RWPE1 (cell line): ENCODE data around the gene SCFD1.
"Not testable (repeated sequence)": the region's sequence is repeated elsewhere in the genome, so short reads cannot be mapped to it uniquely, and the experiment has no call there.

Experiments used
- CTCF ChIA-PET: fragments of 350-600 bp; sonication (Branson Sonifier 250); formaldehyde crosslinking; extraction: SDS; loops from one replicate; lab custom pipeline; 2021; lab: Yijun Ruan, JAX
- POLR2A ChIA-PET: fragments of 400-600 bp; formaldehyde crosslinking; extraction: SDS; loops from one replicate; lab custom pipeline; 2020; ENCODE audit warnings: antibody characterized with exemption; ENCODE audit not compliant: low non-redundant PET; lab: Yijun Ruan, JAX
- DNase-seq: peaks from one replicate; pipeline ENCODE4 v3.0.0; 2012; ENCODE audit warnings: low spot score
- H3K27ac ChIP-seq: fragments of 450-650 bp; 2 replicates; pipeline ENCODE4 v1.5.1; 2017
- CTCF ChIP-seq: fragments of 450-650 bp; conservative IDR thresholded peaks from 2 replicates; pipeline ENCODE4 v1.5.1; 2017; ENCODE audit warnings: low read depth, mild to moderate bottlenecking

The SCFD1 gene

GRCh38 chr14:30623412-30624131 is 1.5 kb downstream of the SCFD1 start:
- DNase-seq: no peak
- CTCF ChIA-PET: no interaction called here
- no peak overlapping the region for H3K27ac ChIP-seq
- TF ChIP-seq CTCF: no peak
- POLR2A ChIA-PET: no interaction called here

DNA sequence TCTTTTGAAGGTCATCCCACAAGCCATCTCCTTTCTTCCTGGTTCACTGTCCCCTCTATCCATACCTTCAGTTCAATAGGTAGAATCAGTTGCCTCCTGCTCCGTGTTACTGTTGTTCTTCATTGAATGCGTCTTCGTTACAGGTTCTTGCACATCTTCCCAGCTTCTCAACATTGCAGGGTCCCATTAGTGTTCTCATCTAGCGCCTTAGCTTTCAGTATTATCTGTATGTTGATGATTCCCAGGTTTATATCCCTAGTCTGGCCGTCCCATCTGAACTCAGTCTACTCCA is 2.0 kb downstream of the SCFD1 start:
- no peak for TF ChIP-seq CTCF
- no peak overlapping the region for H3K27ac ChIP-seq
- DNase-seq: no peak
- CTCF ChIA-PET: no interaction called here
- POLR2A ChIA-PET: no interaction called here

DNA sequence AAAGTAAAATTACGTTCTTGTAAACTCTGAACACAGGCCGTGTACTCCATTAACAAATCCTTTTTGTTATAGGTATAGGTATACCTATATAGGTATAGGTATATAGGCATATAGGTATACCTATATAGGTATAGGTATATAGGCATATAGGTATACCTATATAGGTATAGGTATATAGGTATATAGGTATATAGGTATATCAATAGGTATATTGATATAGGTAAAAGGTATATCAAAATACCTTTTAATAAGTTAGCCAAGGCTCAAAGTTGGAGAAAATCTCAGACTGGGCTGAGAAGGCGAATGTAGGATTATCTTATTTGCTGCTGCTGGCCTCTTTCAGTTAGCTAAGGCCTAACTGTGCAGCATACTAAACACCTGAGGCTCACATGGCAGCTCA is 3.4 kb downstream of the SCFD1 start:
- no peak for TF ChIP-seq CTCF
- DNase-seq: no peak
- ChIA-PET CTCF (no interaction called here), POLR2A (no interaction called here)
- no peak overlapping the region for H3K27ac ChIP-seq

DNA sequence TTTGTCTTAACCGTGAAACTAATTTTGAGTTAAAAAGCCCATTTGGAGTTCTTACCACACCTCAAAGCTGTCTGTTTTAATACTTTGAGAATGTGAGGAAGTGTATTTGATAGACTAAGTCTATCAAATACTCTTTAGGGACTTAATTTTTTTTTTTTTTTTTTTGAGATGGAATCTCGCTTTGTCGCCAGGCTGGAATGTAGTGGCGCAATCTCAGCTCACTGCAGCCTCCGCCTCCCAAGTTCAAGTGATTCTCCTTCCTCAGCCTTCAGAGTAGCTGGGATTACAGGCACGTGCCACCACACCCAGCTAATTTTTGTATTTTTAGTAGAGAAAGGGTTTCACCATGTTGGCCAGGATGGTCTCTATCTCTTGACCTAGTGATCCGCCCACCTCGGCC is 7.3 kb downstream of the SCFD1 start:
- DNase-seq, POLR2A ChIA-PET: not testable (repeated sequence)
- CTCF ChIA-PET: interaction anchor here (0.8 kb wide), 1 partner anchor 329 kb away, joined by 4 read pairs; no protein-coding TSS in a partner anchor
- H3K27ac ChIP-seq: peak overlapping the region; percentile 38; the same call in 1 of the 2 replicates

- no peak for DNase-seq
- CTCF ChIA-PET: interaction anchor here (0.8 kb wide), 1 partner anchor 328 kb away, joined by 4 read pairs; no protein-coding TSS in a partner anchor
- no peak overlapping the region for H3K27ac ChIP-seq
- TF ChIP-seq CTCF: no peak
- POLR2A ChIA-PET: no interaction called here
Observed at GRCh38 chr14:30630248-30630647, 8.1 kb downstream of the SCFD1 start.

DNA sequence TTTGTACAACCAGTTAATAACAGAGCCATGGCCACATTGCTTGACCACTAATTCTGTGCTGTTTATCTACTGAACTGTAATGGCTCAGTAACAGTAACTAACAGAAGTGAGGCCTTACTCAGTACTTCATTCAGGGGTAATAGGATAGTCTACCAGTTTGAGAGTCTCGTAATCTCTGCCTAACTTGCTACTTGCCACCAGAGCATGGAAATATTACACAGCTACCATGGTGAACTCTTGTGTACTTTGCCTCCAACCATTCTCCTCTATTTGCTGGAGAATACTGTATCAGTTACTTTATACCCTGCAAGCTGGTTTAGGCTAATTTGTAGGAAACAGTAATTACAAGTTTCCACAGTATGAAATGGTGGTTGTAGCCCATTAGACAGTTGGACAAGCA is 10.6 kb downstream of the SCFD1 start:
- no peak for DNase-seq
- ChIA-PET CTCF (no interaction called here), POLR2A (no interaction called here)
- no peak for TF ChIP-seq CTCF
- no peak overlapping the region for H3K27ac ChIP-seq

GRCh38 chr14:30638926-30639325 is 16.8 kb downstream of the SCFD1 start:
- ChIA-PET POLR2A (no interaction called here), CTCF (no interaction called here)
- DNase-seq: no peak
- H3K27ac ChIP-seq: no peak overlapping the region
- TF ChIP-seq CTCF: no peak
